ENCODE data around the gene PRKN.

PRKN gene

DNA sequence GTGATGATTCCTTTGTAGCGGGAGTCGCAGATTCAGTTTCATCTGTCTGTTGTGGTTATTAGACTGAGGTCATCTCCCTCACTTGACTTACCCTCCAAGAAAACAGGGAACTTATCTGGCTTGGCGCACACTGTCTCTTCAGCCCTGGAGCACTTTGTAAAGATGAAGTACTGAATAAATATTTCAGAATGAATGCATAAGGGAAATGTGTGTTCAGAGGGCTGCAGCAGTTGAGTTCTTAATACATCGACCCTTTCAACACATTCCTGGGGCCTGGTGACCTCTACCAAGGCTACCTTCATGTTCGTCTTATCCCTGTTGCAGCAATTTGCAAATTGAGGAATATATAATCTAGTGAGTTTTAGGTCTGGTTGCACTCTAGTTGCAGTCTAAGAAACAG lies 801.2 kb downstream of the PRKN start:
- TF ChIP-seq ZNF565 (CRISPR knock-in tag; conservative IDR thresholded peaks at IDR 0.05; ENCODE audit: low read depth): no peak
- TF ChIP-seq, protein P1, sequence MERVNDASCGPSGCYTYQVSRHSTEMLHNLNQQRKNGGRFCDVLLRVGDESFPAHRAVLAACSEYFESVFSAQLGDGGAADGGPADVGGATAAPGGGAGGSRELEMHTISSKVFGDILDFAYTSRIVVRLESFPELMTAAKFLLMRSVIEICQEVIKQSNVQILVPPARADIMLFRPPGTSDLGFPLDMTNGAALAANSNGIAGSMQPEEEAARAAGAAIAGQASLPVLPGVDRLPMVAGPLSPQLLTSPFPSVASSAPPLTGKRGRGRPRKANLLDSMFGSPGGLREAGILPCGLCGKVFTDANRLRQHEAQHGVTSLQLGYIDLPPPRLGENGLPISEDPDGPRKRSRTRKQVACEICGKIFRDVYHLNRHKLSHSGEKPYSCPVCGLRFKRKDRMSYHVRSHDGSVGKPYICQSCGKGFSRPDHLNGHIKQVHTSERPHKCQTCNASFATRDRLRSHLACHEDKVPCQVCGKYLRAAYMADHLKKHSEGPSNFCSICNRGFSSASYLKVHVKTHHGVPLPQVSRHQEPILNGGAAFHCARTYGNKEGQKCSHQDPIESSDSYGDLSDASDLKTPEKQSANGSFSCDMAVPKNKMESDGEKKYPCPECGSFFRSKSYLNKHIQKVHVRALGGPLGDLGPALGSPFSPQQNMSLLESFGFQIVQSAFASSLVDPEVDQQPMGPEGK (CRISPR knock-in tag; IDR thresholded peaks at IDR 0.05; ENCODE audit: borderline replicate concordance): no peak
- no peak for TF ChIP-seq PPARA (CRISPR knock-in tag; IDR thresholded peaks at IDR 0.05; ENCODE audit: borderline replicate concordance)
- TF ChIP-seq ARNTL (CRISPR knock-in tag; IDR thresholded peaks at IDR 0.05; ENCODE audit: borderline replicate concordance, low read depth): no peak
- no peak for TF ChIP-seq CSDC2 (CRISPR knock-in tag; IDR thresholded peaks at IDR 0.05)
- TF ChIP-seq ZFP3 (CRISPR knock-in tag; IDR thresholded peaks at IDR 0.05): no peak
- TF ChIP-seq TCF4 (CRISPR knock-in tag; IDR thresholded peaks at IDR 0.05; ENCODE audit: borderline replicate concordance): no peak
- no peak for TF ChIP-seq TSHZ2 (CRISPR knock-in tag; IDR thresholded peaks at IDR 0.05)
- ATAC-seq: no peak

DNA sequence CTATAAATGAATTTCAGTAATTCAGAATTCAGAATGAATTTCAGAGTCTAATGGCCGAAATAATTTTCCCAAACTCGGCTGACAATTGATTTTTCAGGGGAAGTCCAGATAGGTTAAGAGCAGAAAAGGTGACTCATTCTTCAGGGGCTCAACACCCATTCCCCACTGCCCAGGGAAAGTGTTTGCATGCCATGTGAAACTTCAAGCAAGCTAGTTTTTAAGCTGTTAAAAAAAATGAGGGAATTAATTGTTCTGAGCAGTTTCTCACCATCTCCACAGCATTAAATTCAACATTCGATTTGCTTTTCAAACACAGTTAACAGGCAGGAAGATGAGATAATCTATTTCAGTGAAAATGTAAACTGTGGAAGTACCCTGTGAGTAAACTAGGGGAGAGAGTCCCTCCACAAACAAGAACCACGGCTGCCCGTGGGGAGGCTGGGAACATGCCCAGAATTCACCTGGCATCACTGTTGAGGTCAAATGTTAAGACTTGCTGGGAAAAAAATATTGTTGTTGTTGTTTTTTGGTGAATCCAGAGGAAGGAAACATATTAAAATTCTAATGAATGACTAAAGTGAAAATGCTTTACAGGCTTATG lies 803.0 kb downstream of the PRKN start:
- ATAC-seq: no peak
- TF ChIP-seq TOX (CRISPR knock-in tag; IDR thresholded peaks at IDR 0.05; ENCODE audit: borderline replicate concordance) (no peak), ZC3H10 (CRISPR knock-in tag; IDR thresholded peaks at IDR 0.05) (no peak), ZFP3 (CRISPR knock-in tag; IDR thresholded peaks at IDR 0.05) (no peak), TSHZ2 (CRISPR knock-in tag; IDR thresholded peaks at IDR 0.05) (no peak)

DNA sequence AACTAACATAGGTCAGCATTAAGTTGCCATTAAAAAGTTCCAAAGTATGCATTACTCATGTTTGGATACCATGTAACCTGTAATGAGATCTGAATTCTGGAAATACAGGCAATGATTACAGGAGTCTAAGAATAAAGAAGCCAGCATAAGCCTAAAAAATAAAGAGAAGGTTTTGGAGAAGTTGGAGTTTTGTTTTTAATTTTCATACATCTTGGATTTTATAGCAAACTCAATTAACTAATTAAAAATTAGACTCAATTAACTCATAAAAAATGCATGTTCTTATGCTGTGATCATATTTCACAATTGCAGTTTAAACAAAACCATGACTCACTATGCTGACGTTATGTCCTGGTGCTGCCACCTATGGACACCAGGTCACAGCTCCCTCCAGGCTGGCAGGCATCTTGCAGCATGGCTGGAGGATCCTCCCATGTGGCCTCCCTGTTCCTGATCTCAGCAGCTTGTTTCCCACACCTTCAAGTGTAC lies 804.9 kb downstream of the PRKN start:
- TF ChIP-seq ZFP3 (CRISPR knock-in tag; IDR thresholded peaks at IDR 0.05) (0 out of 2 replicates have a peak, but pooled peaks have one; percentile 16), RARB (CRISPR knock-in tag; IDR thresholded peaks at IDR 0.05) (no peak)
- ATAC-seq: no peak; the same call in 2 of the 3 replicates

GRCh38 chr6:161921602-161922395 lies 805.8 kb downstream of the PRKN start:
- TF ChIP-seq POU6F1 (CRISPR knock-in tag; IDR thresholded peaks at IDR 0.05; ENCODE audit: borderline replicate concordance, low read depth) (no peak), ZFP3 (CRISPR knock-in tag; IDR thresholded peaks at IDR 0.05) (no peak), ZNF565 (CRISPR knock-in tag; conservative IDR thresholded peaks at IDR 0.05; ENCODE audit: low read depth) (no peak), BACH2 (CRISPR knock-in tag; IDR thresholded peaks at IDR 0.05; ENCODE audit: borderline replicate concordance) (no peak), OSR1 (CRISPR knock-in tag; IDR thresholded peaks at IDR 0.05) (no peak)
- no peak for ATAC-seq

DNA sequence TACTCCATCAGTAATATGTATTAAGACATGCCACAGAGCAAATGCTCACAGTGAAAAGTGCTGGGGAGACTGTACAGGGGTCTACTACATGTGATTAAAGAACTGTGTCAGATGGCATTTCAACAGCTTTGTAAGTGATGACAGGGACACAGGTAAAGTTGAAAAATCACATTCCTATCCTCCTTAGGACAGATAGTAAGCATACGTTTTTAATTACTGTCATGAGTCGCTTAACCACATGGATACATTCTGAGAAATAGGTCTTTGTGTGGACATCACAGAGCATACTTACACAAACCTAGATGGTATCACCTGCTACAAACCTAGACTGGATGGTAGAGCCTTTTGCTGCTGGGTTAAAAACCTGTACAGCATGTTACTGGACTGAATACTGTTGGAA lies 807.9 kb downstream of the PRKN start:
- TF ChIP-seq, protein P2, sequence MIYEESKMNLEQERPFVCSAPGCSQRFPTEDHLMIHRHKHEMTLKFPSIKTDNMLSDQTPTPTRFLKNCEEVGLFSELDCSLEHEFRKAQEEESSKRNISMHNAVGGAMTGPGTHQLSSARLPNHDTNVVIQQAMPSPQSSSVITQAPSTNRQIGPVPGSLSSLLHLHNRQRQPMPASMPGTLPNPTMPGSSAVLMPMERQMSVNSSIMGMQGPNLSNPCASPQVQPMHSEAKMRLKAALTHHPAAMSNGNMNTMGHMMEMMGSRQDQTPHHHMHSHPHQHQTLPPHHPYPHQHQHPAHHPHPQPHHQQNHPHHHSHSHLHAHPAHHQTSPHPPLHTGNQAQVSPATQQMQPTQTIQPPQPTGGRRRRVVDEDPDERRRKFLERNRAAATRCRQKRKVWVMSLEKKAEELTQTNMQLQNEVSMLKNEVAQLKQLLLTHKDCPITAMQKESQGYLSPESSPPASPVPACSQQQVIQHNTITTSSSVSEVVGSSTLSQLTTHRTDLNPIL (CRISPR knock-in tag; IDR thresholded peaks at IDR 0.05; ENCODE audit: low read depth): no peak
- no peak for TF ChIP-seq SNAI2 (CRISPR knock-in tag; IDR thresholded peaks at IDR 0.05)
- ATAC-seq: no peak

All from SK-N-SH treated with all-trans-retinoic acid at 6 μM for 48 hours (cell line).